Ovary (tissue), 10 donors: Measurements from ENCODE around the gene HOXD1. TPM values are rescaled to one million over a fixed set of nuclear protein-coding genes. Genes with fewer than 3 reads are reported as not detected.

Source experiments
- DNase-seq, 5 donors: peaks; one replicate each; pipeline ENCODE4 v3.0.0-alpha.2; 2019 to 2020
- H3K27ac ChIP-seq, 2 donors: fragments of 200-600 bp; one replicate each; pipeline versions ENCODE4 v1.5.1 to v1.8.0; 2019 to 2022
- H3K27me3 ChIP-seq: fragments of 200-600 bp; one replicate; pipeline ENCODE4 v1.8.0; 2022
- H3K36me3 ChIP-seq: fragments of 200-600 bp; sonication (generic); one replicate; pipeline ENCODE4 v1.5.1; 2019
- H3K4me1 ChIP-seq: one replicate; pipeline ENCODE4 v1.8.1; 2013; ENCODE audit warnings: mild to moderate bottlenecking, moderate library complexity; ENCODE audit not compliant: insufficient read depth
- H3K4me3 ChIP-seq: fragments of 200-600 bp; sonication (generic); one replicate; pipeline ENCODE4 v1.5.1; 2017
- H3K9me3 ChIP-seq, 2 donors: fragments of 200-600 bp in 1 of 2; sonication (generic) in 1 of 2; one replicate each; pipeline versions ENCODE4 v1.5.1 to v1.8.1; 2013 to 2019; ENCODE audit warnings: mild to moderate bottlenecking in 1 of 2, moderate library complexity in 1 of 2
- EP300 ChIP-seq: sonication (generic); formaldehyde crosslinking; IDR thresholded peaks from one replicate; pipeline ENCODE4 v1.6.1; 2017; ENCODE audit warnings: antibody characterized with exemption
- POLR2A ChIP-seq: fragments of 450-650 bp; IDR thresholded peaks from one replicate; pipeline ENCODE4 v1.6.1; 2017; ENCODE audit warnings: antibody characterized with exemption, mild to moderate bottlenecking, moderate library complexity
- WGBS, 3 donors: extraction: QIAGEN DNeasy Blood & Tissue Kit in 1 of 3; methylation state at CpG; one replicate each; pipeline versions ENCODE4 v1.1.5 to v1.1.7; 2013 to 2017; 5-methylcytosine and 5-hydroxymethylcytosine counted together
- intact Hi-C, 4 donors: fragments of 100-400 bp; cut with DNase I; formaldehyde crosslinking; loops; one replicate each; pipeline versions ENCODE4 v1.11.0 to v1.15.1; 2022 to 2023
- long read RNA-seq, 3 donors: library from polyadenylated mRNA in 2 of 3; unstranded in 2 of 3; transcript quantifications; one replicate each; pipeline ENCODE4 v2.0.0 and lab custom pipeline, GENCODE V29; 2021 to 2026
- polyA plus RNA-seq, 2 donors: library from polyadenylated mRNA; stranded (reverse); fragments of 200-250 nt in 1 of 2; fragments of 350-450 nt in 1 of 2; fragmentation: Illumina TruSeq in 1 of 2; extraction: RNeasy Lipid Tissue Mini Kit (QIAGEN cat#74804) in 1 of 2; gene quantifications; one replicate each; pipeline ENCODE4 v1.2.3, GENCODE V29; 2013 to 2014
- total RNA-seq, 7 donors: library from RNA; depleted of rRNA in 2 of 7; stranded (reverse); fragments of >200 nt in 2 of 7; fragmentation: NEBNext Ultra II Directional in 3 of 7; extraction: Animal tissue kit (Norgen Biotek cat#: 25700) in 3 of 7; gene quantifications; one replicate each; pipeline versions ENCODE4 v1.1.0 to v1.2.4, GENCODE V29; 2016 to 2023
- TF ChIP-seq, protein P1 (sequence below), 3 donors: fragments of 450-650 bp in 2 of 3; fragments of 200-600 bp in 1 of 3; IDR thresholded peaks; one replicate each; pipeline versions ENCODE4 v1.5.1 to v1.8.0; 2016 to 2022; ENCODE audit warnings: antibody characterized with exemption in 3 of 3, mild to moderate bottlenecking in 1 of 3
- donor health status: DM: no; HTN: no; CAD: no; lungs with moderate emphysema.
- donor health status: DM: no; HTN: no; CAD: no.
- donor health status: Bipolar disorder and iron deficiency.
- donor health status: DM: yes; HTN: yes; CAD: no.
- donor health status: DM: no; HTN: no; CAD: no.
- donor health status: DM: yes; HTN: yes; CAD: no.

Gene HOXD1
- total RNA-seq: 1 to 10 TPM in 1 of 7 donors, under 1 TPM in 6; 0.23 to 5.3 (median 0.52) TPM
- polyA plus RNA-seq: under 1 TPM; 0.58 to 0.76 TPM
- long read RNA-seq, donor 1, partial matches to known transcripts: 0 of 2 reads
- long read RNA-seq, donor 1, other reads (novel, unspliced or antisense): 0 of 2 reads
- long read RNA-seq, donor 2, transcript HOXD1-201 (2 exons, 1,975 nt): major isoform, 8 of 8 reads
- long read RNA-seq, donor 2, partial matches to known transcripts: 0 of 8 reads
- long read RNA-seq, donor 2, other reads (novel, unspliced or antisense): 0 of 8 reads
- long read RNA-seq, donor 3, partial matches to known transcripts: 0 of 4 reads
- long read RNA-seq, donor 3, other reads (novel, unspliced or antisense): 0 of 4 reads

DNA sequence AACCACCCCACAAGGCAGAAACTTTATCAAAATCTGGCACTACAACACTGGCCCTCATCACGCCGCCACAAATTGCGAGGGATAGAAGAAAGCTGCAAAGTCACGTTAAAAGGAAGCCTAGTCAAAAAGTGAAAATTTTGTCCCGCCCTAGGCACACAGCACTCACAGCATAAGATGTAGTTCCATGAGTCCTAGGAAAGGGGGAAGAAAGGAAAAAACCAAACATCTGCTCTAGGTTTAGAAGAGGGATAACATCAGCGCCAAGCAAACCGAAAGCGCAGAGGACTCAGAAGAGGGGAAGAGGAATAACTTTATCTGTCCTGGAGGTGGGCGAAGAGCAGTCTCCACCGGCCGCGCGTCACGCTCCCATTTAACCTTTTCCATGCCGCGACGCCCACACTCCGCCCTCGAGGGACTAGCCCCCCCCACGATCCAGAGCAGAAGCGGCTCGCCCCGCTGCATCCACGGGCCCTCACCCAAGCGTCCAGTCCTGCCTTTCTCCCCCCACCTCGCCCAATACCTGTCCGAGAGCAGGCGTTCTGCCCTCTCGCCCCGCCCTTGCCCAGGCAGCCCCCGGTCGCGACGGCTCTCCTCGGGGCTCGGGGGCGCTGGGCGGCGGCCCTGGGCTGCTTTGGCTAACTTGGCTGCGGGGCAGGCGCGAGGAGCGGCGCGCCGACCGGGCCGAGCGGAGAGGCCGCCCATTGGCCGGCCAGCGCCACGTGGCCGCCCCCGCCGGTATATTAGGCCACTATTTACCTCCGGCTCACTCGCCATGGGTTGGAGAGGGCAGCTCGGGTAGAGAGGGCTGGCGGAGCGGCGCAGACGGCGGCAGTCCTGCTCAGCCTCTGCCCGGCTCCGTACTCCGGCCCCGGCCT is at the start of gene HOXD1:
Gene HOXD1 (plus strand): TSS at position 770 of the 875 bp plus-strand sequence. CDS start 134 bp downstream, outside the sequence.
- H3K4me1 ChIP-seq: peaks cover 2% of the 10 kb centered on the region
- peak within 1 kb of the TSS; percentile 71 for H3K4me3 ChIP-seq
- intact Hi-C loops: no loop called here
- 1% methylated on average over 31 to 68 of the region's 68 CpGs for WGBS, 3 donors
- peak in 4 of 5 donors; percentile 33 to 68 (median 54) for DNase-seq
- no peak within 1 kb of the TSS for H3K27ac ChIP-seq
- TF ChIP-seq EP300: no peak
- TF ChIP-seq POLR2A: no peak
- TF ChIP-seq, protein P1, sequence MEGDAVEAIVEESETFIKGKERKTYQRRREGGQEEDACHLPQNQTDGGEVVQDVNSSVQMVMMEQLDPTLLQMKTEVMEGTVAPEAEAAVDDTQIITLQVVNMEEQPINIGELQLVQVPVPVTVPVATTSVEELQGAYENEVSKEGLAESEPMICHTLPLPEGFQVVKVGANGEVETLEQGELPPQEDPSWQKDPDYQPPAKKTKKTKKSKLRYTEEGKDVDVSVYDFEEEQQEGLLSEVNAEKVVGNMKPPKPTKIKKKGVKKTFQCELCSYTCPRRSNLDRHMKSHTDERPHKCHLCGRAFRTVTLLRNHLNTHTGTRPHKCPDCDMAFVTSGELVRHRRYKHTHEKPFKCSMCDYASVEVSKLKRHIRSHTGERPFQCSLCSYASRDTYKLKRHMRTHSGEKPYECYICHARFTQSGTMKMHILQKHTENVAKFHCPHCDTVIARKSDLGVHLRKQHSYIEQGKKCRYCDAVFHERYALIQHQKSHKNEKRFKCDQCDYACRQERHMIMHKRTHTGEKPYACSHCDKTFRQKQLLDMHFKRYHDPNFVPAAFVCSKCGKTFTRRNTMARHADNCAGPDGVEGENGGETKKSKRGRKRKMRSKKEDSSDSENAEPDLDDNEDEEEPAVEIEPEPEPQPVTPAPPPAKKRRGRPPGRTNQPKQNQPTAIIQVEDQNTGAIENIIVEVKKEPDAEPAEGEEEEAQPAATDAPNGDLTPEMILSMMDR (IDR thresholded peaks at IDR 0.05): no peak
- no peaks in the 10 kb centered on the region for H3K9me3 ChIP-seq
- H3K36me3 ChIP-seq: no peaks in the 10 kb centered on the region
- no peaks in the 10 kb centered on the region for H3K27me3 ChIP-seq

DNA sequence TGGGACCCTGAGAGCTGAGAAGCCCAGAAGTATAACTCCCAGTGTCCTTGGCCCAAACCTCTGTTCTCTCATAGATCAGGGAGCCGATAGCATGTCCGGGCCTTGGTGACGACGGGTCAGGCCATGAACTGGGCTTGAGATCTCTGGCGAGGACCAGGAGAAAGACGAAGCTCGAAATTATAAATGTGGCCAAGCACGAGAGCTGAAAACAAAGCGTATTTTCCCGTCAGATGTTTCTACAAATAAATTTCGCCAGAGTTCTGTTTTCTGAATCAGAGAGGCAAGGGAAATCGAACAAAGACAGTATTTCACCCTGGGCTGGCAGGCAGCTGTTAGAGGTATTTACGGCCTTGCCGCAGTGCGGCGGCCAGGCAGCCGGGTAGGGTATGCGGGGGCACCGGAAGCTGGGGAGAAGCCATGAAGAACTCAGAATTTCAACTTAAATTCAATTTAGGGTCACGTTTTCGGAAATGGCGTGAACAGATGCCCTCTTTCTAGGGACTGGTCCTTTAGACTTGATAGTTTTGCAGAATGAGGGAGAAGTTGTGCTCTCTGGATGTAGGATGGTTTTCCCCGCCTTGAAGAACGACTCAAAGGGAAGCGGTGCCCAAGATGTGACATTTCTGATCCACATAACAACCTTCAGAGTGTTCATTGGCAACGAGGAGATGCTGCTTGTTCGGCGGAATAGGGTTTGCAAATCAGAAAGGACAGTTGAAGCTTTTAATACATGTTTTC is 49.4 kb upstream of the HOXD1 start:
- peak overlapping the region; percentile 53 for H3K4me3 ChIP-seq
- no peaks in the 10 kb centered on the region for H3K9me3 ChIP-seq
- peak overlapping the region; percentile 80 to 99 for H3K27ac ChIP-seq
- TF ChIP-seq, protein P1 (IDR thresholded peaks at IDR 0.05): no peak
- TF ChIP-seq EP300 (no peak), POLR2A (no peak)
- peaks cover 16% of the 10 kb centered on the region for H3K4me1 ChIP-seq
- WGBS, 3 donors: 4 to 12% (median 9%) methylated on average over 28 of the region's 28 CpGs
- no peaks in the 10 kb centered on the region for H3K36me3 ChIP-seq
- DNase-seq: peak in 4 of 5 donors; percentile 38 to 62 (median 48)
- no peaks in the 10 kb centered on the region for H3K27me3 ChIP-seq
- intact Hi-C loops: loop anchor here in 1 of 4 donors (10.0 kb wide), 1 partner anchor 1126 kb away; the partner anchor contains the start of gene NFE2L2

DNA sequence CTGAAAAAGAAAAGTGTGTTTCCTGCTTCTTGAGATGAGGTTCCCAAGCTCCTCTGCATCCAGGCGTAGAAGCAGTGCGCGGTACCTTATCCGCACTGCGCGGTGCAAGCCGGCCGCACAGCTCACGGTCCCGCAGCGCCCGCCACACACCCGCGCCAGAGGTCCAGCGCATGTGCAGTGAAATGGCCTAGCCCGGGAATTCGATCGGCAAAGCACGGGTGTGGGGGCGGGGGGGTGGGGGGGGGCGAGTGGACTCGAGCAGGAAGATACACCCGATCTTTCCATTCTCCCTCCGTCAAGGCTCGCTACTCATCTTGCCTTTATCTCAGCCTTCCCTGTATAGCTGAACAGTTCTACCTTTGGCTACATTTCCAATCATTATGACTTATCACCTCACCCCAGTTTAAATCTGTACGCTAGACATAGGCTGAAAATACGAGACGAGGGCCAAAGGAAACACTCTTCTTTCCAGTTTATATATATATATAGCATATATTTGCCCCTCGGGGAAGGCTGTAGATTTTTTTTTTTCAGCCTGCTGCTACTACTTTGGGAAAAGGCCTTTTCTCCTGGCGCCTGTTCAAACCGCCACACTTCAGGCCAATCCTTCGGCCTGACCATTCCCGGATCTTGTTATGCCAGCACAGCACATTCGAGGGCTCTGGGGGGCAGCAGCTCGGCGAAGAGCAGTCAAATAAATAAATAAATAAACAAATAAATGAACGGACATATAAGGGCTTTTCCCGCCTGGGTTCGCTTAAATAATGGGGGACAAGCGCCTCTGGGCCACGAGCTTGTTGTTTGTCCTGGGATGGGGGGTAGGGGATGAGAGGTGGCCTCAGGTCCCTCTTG is 48.6 kb upstream of the HOXD1 start:
- peak; percentile 42 for TF ChIP-seq POLR2A
- TF ChIP-seq, protein P1 (IDR thresholded peaks at IDR 0.05): no peak
- H3K9me3 ChIP-seq: no peaks in the 10 kb centered on the region
- 5 to 6% (median 5%) methylated on average over 41 of the region's 41 CpGs for WGBS, 3 donors
- intact Hi-C loops: loop anchor here (2.0 to 10.0 kb wide), 7 partner anchors 125 to 1125 kb away; partner anchors contain the start of genes MTX2 (in 1 of the 4) and NFE2L2 (in 1 of the 4)
- peak; percentile 72 to 81 (median 75) for DNase-seq
- H3K4me3 ChIP-seq: peak overlapping the region; percentile 53
- H3K27ac ChIP-seq: peak overlapping the region; percentile 80 to 99
- no peaks in the 10 kb centered on the region for H3K27me3 ChIP-seq
- H3K36me3 ChIP-seq: no peaks in the 10 kb centered on the region
- peaks cover 10% of the 10 kb centered on the region for H3K4me1 ChIP-seq
